ENCODE measurements around the gene HEATR9. TPM values are rescaled to one million over a fixed set of nuclear protein-coding genes. Genes with fewer than 3 reads are reported as not detected.

The HEATR9 gene
- total RNA-seq, 2 donors from 2014 or later: 0.81 to 2.9 TPM

Other genes with a start within 250 kb of the HEATR9 start
- under 1 TPM in 1 of 2 donors, not detected in 1; 0.14 TPM for gene RASL10B, start 137.3 kb downstream of the HEATR9 start, total RNA-seq
- not detected for gene GAS2L2, start 115.7 kb downstream of the HEATR9 start, total RNA-seq
- gene C17orf50, start 108.0 kb downstream of the HEATR9 start, total RNA-seq: not detected
- not detected for gene MMP28, start 73.2 kb downstream of the HEATR9 start, total RNA-seq
- gene TAF15, start 59.4 kb downstream of the HEATR9 start, total RNA-seq: 100 to 1,000 TPM; 235 to 249 TPM
- 100 to 1,000 TPM in 1 of 2 donors, 10 to 100 TPM in 1; 97.5 to 224 TPM for gene CCL5, start 11.5 kb upstream of the HEATR9 start, total RNA-seq
- gene RDM1, start 61.9 kb upstream of the HEATR9 start, total RNA-seq: 1 to 10 TPM; 1.3 to 3.5 TPM
- gene LYZL6, start 74.8 kb upstream of the HEATR9 start, total RNA-seq: not detected
- gene CCL16, start 112.6 kb upstream of the HEATR9 start, total RNA-seq: not detected
- gene CCL14, start 117.8 kb upstream of the HEATR9 start, total RNA-seq: not detected
- not detected for gene CCL15, start 132.7 kb upstream of the HEATR9 start, total RNA-seq
- gene CCL23, start 149.1 kb upstream of the HEATR9 start, total RNA-seq: 1 to 10 TPM in 1 of 2 donors, not detected in 1; 1.7 TPM
- not detected for gene CCL18, start 195.4 kb upstream of the HEATR9 start, total RNA-seq
- gene CCL3, start 221.3 kb upstream of the HEATR9 start, total RNA-seq: 1,000 to 10,000 TPM; 2,440 to 2,619 TPM
- gene CCL4, start 234.9 kb upstream of the HEATR9 start, total RNA-seq: 100 to 1,000 TPM; 379 to 582 TPM